GM12873 (cell line): Measurements from ENCODE around the gene BPTF.

ENCODE experiments used
- CTCF ChIP-seq: IDR thresholded peaks from 2 replicates; pipeline ENCODE4 v1.5.1; 2012; ENCODE audit warnings: low read depth, mild to moderate bottlenecking, moderate library complexity, low read length, control low read depth; ENCODE audit not compliant: insufficient read depth; ENCODE audit errors: missing control alignments

BPTF gene

DNA sequence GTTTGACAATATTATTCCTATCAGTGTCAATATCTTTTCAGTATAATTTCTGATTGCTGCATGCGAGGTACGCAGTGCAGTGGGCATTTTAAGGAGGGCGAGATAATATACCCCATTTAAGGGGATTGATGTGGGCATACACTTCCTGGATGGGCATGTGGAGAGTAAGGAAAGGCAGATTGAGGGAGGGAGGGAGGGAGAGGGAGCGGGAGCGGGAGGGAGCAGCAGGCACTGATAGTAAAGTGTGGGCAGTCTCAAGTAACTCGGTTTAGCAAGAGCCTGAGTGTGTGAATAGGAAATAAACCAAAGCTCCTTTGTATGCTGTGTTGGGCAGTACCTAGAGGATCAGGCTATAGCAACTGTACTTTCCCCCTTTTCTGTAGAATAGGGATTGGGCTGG, 5.1 kb downstream of the BPTF start:
- no peak for TF ChIP-seq CTCF

DNA sequence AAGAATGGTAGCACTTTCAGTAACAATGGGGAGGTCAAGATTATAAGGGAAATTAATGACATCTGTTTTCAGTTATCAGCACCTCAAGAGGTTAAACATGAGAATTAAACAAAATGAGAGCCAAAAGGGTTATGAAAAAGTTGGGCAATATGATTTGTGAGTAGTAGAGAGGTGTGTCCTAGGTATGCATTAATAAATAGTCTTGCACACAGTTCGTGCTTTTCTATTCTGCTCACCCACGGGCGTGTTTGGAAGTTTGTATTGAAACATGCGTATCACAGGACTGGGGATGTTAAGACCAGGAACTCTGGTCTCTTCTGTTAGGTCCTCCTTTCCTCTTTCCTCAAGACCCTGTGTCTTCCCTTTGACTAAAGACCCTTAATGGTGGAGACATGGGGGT, 6.0 kb downstream of the BPTF start:
- TF ChIP-seq CTCF, result no peak

DNA sequence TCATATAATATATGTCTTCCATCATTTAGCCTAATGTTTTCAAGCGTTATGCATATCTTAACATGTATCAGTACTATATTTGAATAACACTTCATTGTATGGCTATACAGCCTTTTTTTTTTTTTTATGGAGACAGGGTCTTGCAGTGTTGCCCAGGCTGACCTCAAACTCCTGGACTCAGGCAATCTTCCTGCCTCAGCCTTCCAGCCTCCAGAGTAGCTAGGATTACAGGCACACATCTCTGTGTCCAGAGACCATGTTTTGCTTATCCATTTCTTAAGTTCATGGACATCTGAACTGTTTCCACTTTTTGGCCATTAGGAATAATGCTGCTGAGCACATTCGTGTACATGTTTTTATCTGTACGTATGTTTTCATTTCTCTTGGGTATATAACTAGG, 7.8 kb downstream of the BPTF start:
- no peak for TF ChIP-seq CTCF

GRCh38 chr17:67833946-67834631, 8.8 kb downstream of the BPTF start:
- TF ChIP-seq CTCF, result no peak

DNA sequence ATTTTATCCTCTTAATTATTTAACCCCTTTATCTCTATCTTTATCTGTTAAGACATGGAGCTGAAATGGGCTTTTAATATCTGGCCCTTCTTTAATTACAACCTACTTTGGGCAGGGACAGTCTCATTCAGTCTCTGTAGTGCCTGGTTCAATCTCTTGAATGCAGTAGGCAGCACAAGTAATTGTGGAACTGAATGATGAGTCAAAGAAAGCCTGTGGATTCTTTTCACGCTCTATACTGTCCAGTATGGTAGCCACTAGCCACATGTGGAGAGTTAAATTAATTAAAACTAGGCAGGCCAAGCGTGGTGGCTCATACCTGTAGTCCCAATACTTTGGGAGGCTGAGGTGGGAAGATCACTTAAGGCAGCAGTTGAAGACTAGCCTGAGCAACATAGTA, 9.3 kb downstream of the BPTF start:
- TF ChIP-seq CTCF, result no peak

GRCh38 chr17:67836205-67836987, 11.1 kb downstream of the BPTF start:
- no peak for TF ChIP-seq CTCF

DNA sequence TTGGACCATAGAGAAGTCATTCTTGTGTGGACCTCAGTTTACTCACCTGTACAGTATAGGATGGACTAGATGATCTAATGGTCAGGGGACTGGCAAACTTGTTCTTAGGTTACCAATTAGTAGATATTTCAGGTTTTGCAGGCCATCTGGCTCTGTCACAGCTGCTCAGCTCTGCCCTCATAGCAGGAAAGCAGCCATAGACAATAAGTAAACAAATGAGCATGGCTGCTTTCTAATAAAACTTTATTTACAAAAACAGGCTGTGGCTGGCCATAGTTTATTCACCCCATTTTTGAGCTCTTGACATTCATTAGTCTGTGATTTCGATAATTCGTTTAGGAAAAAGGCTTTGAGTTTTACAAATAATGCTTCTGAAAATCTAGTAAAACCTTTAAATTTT, 12.7 kb downstream of the BPTF start:
- TF ChIP-seq CTCF, result no peak
